ENCODE data around the gene CHIT1. TPM values are rescaled to one million over a fixed set of nuclear protein-coding genes. Genes with fewer than 3 reads are reported as not detected.

The CHIT1 gene
- total and polyA plus RNA-seq, 2 experiments from 2014 or later = 0.07 to 0.47 TPM

- no peak overlapping the region for H3K27ac Mint-ChIP-seq
- no peak overlapping the region for H3K4me3 Mint-ChIP-seq
- peaks cover 33% of the 10 kb centered on the region for H3K4me1 Mint-ChIP-seq
- H3K27me3 Mint-ChIP-seq (ENCODE audit: insufficient read depth, low read depth, poor library complexity) = peaks cover 3% of the 10 kb centered on the region
- Histone ChIP-seq H2AFZ (no peak overlapping the region), H3K36me3 (ENCODE audit: insufficient read depth) (no peaks in the 10 kb centered on the region), H3K79me2 (replicated peaks; ENCODE audit: insufficient read depth) (no peaks in the 10 kb centered on the region), H3K4me2 (no peak overlapping the region), H3F3A (replicated peaks; ENCODE audit: low read depth) (no peaks in the 10 kb centered on the region), H3K27me3 (ENCODE audit: insufficient read depth) (no peaks in the 10 kb centered on the region), H4K20me1 (replicated peaks; ENCODE audit: insufficient read depth) (no peaks in the 10 kb centered on the region), H3K27ac (ENCODE audit: low read depth) (no peak overlapping the region), H3K4me1 (ENCODE audit: insufficient read depth) (peaks cover 17% of the 10 kb centered on the region), H3K4me3 (no peak overlapping the region), H3K9me2 (ENCODE audit: insufficient read depth) (0 out of 2 replicates have a peak, but pooled peaks cover 5% of the 10 kb centered on the region)
- no peaks in the 10 kb centered on the region for H3K36me3 Mint-ChIP-seq (ENCODE audit: low read depth)
- no peak for TF ChIP-seq CREB1 (CRISPR knock-in tag; IDR thresholded peaks at IDR 0.05; ENCODE audit: low read depth)
- H3K9me3 Mint-ChIP-seq = no peaks in the 10 kb centered on the region
- ATAC-seq (no peak), DNase-seq (ENCODE audit: low spot score) (no peak)
Observed at GRCh38 chr1:203186091-203186445, 43.4 kb downstream of the CHIT1 start.

DNA sequence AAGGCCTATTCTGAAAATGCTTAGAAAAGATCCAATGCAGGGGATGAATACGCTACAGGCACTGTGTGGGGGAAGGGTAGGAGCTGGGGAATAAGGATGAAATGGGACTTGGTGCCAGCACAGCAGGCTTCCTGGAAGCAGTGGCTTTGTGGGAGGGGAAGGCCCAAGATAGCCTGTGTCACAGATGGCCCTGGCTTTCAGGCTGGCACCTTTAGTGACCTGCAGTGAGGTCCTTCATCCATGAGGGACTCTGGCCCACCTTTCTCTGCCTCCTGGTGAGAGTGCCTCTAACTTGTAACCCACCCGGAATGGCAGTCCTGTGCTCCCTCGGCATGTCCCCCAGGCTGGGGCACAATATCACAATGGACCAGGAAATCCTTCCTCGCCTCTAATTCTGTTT is 43.9 kb downstream of the CHIT1 start:
- no peaks in the 10 kb centered on the region for H3K36me3 ChIP-seq (ENCODE audit: insufficient read depth)
- Mint-ChIP-seq H3K27me3 (ENCODE audit: insufficient read depth, low read depth, poor library complexity) (peaks cover 3% of the 10 kb centered on the region), H3K27ac (no peak overlapping the region), H3K4me3 (no peak overlapping the region; the same call in 2 of the 3 replicates), H3K36me3 (ENCODE audit: low read depth) (no peaks in the 10 kb centered on the region), H3K9me3 (no peaks in the 10 kb centered on the region), H3K4me1 (peaks cover 33% of the 10 kb centered on the region)
- H3K27ac ChIP-seq (ENCODE audit: low read depth) = no peak overlapping the region
- no peak for ATAC-seq
- 0 out of 2 replicates have a peak, but pooled peaks cover 5% of the 10 kb centered on the region for H3K9me2 ChIP-seq (ENCODE audit: insufficient read depth)
- no peak overlapping the region for H3K4me2 ChIP-seq
- no peaks in the 10 kb centered on the region for H4K20me1 ChIP-seq (replicated peaks; ENCODE audit: insufficient read depth)
- H3K4me1 ChIP-seq (ENCODE audit: insufficient read depth) = peaks cover 17% of the 10 kb centered on the region
- no peak overlapping the region for H3K4me3 ChIP-seq
- no peaks in the 10 kb centered on the region for H3K79me2 ChIP-seq (replicated peaks; ENCODE audit: insufficient read depth)
- H3K27me3 ChIP-seq (ENCODE audit: insufficient read depth) = no peaks in the 10 kb centered on the region
- DNase-seq (ENCODE audit: low spot score) = no peak
- H2AFZ ChIP-seq = no peak overlapping the region
- H3F3A ChIP-seq (replicated peaks; ENCODE audit: low read depth) = no peaks in the 10 kb centered on the region
- TF ChIP-seq, protein P1, sequence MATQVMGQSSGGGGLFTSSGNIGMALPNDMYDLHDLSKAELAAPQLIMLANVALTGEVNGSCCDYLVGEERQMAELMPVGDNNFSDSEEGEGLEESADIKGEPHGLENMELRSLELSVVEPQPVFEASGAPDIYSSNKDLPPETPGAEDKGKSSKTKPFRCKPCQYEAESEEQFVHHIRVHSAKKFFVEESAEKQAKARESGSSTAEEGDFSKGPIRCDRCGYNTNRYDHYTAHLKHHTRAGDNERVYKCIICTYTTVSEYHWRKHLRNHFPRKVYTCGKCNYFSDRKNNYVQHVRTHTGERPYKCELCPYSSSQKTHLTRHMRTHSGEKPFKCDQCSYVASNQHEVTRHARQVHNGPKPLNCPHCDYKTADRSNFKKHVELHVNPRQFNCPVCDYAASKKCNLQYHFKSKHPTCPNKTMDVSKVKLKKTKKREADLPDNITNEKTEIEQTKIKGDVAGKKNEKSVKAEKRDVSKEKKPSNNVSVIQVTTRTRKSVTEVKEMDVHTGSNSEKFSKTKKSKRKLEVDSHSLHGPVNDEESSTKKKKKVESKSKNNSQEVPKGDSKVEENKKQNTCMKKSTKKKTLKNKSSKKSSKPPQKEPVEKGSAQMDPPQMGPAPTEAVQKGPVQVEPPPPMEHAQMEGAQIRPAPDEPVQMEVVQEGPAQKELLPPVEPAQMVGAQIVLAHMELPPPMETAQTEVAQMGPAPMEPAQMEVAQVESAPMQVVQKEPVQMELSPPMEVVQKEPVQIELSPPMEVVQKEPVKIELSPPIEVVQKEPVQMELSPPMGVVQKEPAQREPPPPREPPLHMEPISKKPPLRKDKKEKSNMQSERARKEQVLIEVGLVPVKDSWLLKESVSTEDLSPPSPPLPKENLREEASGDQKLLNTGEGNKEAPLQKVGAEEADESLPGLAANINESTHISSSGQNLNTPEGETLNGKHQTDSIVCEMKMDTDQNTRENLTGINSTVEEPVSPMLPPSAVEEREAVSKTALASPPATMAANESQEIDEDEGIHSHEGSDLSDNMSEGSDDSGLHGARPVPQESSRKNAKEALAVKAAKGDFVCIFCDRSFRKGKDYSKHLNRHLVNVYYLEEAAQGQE (IDR thresholded peaks at IDR 0.05; ENCODE audit: unreplicated experiment) = no peak
- TF ChIP-seq NANOG (IDR thresholded peaks at IDR 0.05; ENCODE audit: borderline replicate concordance) (no peak), CREB1 (CRISPR knock-in tag; IDR thresholded peaks at IDR 0.05; ENCODE audit: low read depth) (no peak), EZH2 (IDR thresholded peaks at IDR 0.05; ENCODE audit: low read depth, unreplicated experiment) (no peak), ZNF114 (CRISPR knock-in tag; IDR thresholded peaks at IDR 0.05) (no peak), ZNF331 (CRISPR knock-in tag; IDR thresholded peaks at IDR 0.05; ENCODE audit: low read depth) (no peak), CTCF (conservative IDR thresholded peaks at IDR 0.05; ENCODE audit: low read depth in 2 of 2) (no peak), STAT1 (IDR thresholded peaks at IDR 0.05; ENCODE audit: unreplicated experiment) (no peak), JUNB (IDR thresholded peaks at IDR 0.05; ENCODE audit: unreplicated experiment) (no peak)
- TF ChIP-seq, protein P2, sequence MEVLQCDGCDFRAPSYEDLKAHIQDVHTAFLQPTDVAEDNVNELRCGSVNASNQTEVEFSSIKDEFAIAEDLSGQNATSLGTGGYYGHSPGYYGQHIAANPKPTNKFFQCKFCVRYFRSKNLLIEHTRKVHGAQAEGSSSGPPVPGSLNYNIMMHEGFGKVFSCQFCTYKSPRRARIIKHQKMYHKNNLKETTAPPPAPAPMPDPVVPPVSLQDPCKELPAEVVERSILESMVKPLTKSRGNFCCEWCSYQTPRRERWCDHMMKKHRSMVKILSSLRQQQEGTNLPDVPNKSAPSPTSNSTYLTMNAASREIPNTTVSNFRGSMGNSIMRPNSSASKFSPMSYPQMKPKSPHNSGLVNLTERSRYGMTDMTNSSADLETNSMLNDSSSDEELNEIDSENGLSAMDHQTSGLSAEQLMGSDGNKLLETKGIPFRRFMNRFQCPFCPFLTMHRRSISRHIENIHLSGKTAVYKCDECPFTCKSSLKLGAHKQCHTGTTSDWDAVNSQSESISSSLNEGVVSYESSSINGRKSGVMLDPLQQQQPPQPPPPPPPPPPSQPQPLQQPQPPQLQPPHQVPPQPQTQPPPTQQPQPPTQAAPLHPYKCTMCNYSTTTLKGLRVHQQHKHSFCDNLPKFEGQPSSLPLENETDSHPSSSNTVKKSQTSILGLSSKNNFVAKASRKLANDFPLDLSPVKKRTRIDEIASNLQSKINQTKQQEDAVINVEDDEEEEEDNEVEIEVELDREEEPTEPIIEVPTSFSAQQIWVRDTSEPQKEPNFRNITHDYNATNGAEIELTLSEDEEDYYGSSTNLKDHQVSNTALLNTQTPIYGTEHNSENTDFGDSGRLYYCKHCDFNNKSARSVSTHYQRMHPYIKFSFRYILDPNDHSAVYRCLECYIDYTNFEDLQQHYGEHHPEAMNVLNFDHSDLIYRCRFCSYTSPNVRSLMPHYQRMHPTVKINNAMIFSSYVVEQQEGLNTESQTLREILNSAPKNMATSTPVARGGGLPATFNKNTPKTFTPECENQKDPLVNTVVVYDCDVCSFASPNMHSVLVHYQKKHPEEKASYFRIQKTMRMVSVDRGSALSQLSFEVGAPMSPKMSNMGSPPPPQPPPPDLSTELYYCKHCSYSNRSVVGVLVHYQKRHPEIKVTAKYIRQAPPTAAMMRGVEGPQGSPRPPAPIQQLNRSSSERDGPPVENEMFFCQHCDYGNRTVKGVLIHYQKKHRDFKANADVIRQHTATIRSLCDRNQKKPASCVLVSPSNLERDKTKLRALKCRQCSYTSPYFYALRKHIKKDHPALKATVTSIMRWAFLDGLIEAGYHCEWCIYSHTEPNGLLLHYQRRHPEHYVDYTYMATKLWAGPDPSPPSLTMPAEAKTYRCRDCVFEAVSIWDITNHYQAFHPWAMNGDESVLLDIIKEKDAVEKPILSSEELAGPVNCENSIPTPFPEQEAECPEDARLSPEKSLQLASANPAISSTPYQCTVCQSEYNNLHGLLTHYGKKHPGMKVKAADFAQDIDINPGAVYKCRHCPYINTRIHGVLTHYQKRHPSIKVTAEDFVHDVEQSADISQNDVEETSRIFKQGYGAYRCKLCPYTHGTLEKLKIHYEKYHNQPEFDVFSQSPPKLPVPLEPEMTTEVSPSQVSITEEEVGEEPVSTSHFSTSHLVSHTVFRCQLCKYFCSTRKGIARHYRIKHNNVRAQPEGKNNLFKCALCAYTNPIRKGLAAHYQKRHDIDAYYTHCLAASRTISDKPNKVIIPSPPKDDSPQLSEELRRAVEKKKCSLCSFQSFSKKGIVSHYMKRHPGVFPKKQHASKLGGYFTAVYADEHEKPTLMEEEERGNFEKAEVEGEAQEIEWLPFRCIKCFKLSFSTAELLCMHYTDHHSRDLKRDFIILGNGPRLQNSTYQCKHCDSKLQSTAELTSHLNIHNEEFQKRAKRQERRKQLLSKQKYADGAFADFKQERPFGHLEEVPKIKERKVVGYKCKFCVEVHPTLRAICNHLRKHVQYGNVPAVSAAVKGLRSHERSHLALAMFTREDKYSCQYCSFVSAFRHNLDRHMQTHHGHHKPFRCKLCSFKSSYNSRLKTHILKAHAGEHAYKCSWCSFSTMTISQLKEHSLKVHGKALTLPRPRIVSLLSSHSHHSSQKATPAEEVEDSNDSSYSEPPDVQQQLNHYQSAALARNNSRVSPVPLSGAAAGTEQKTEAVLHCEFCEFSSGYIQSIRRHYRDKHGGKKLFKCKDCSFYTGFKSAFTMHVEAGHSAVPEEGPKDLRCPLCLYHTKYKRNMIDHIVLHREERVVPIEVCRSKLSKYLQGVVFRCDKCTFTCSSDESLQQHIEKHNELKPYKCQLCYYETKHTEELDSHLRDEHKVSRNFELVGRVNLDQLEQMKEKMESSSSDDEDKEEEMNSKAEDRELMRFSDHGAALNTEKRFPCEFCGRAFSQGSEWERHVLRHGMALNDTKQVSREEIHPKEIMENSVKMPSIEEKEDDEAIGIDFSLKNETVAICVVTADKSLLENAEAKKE (CRISPR knock-in tag; IDR thresholded peaks at IDR 0.05) = no peak
